Measurements from ENCODE around the gene MFSD2A.
"Not testable (repeated sequence)": the region's sequence is repeated elsewhere in the genome, so short reads cannot be mapped to it uniquely, and the experiment has no call there.

Gene MFSD2A

DNA sequence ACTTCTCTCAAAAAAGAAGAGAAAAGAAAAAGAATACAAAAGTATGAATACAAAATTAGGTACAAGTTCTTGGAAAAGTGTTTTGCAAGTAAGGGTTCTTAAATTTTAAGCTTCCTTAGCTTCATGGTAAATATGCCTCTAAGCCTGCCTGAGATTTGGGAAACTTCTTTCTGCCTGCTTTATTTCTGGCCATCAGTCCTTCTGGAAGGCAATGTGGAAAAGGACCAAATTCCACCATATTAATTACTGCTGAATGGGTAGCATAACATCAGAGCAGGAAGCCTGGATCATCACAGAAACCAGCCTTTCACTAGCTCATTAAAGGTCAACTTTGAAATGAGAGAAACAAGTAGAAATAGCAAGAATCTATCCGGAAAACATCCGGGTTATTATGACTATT, 46.5 kb downstream of the MFSD2A start:
- no peak for DNase-seq (ENCODE audit: low read depth in 3 of 3, low spot score in 1 of 3)

DNA sequence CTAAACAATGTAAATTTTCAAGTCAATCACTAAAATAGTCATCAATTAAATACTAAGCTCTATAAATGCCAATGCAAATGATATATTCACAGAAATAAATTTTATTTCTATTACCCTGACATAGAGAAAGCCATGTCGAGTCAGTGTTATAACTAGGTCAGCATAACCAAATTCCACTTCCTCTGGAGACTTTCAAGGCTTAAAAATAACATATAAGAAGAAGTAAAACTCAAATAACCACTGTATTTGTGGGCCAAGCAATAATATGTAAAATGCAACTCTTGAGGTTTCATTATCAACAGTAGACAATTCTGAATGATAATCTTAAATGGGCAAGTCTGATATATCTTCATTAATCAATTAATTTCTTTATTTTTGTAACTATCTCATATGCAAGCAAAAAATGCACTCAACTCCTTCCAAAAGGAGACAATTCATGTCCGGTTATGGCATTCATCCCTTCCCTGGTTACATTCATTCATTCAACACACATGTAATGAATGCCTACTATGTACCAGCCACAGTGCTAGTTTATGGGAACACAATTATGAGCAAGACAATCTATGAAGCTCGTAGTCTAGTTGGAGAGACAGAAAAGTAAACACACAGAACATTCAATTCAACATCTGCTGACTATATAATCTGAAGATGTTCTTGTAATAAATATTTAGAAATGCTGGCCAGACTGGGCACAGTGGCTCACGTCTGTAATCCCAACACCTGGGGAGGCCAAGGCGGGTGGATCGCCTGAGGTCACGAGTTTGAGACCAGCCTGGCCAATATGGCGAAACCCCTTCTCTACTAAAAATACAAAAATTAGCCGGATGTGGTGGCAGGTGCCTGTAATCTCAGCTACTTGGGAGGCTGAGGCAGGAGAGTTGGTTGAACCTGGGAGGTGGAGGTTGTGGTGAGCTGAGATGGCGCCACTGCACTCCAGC, 48.5 kb downstream of the MFSD2A start:
- no peak for DNase-seq (ENCODE audit: low read depth in 3 of 3, low spot score in 1 of 3)

DNA sequence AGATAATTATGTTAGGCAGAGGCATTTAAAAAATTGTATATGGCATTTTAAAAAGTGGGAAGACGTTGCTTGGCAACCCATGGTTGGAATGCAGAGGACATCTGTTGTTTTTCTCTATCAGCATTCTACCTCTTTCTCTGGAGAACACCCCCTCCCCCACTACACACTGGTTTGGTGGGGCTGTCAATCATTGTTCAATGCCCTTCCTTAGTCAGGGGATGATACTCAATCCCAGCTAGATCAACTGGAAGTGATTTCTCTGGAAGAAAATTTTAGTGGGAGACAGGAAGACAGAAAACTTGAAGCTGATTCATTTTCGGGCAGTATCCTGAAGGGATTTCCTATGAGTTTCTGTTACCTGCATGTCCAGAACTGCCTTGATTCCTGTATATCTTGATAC, 49.9 kb downstream of the MFSD2A start:
- DNase-seq (ENCODE audit: low read depth in 3 of 3, low spot score in 1 of 3) = no peak

DNA sequence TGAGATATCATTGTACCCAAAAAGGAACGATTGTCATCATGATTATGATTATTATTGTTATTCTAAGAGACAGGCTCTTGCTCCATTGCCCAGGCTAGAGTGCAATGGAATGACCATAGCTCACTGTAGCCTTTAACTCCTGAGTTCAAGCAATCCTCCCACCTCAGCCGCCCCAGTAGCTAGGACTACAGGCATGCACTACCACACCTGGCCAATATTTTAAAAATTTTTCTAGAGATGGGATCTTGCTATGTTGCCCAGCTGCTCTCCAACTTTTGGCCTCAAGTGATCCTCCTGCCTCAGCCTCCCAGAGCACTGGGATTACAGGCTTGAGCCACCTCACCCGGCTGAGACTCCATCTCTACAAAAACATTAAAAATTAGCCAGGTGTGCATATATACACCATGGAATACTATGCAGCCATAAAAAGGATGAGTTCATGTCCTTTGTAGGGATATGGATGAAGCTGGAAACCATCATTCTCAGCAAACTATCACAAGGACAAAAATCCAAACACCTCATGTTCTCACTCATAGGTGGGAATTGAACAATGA, 52.6 kb downstream of the MFSD2A start:
- not testable (repeated sequence) for DNase-seq (ENCODE audit: low read depth in 3 of 3, low spot score in 1 of 3)

DNA sequence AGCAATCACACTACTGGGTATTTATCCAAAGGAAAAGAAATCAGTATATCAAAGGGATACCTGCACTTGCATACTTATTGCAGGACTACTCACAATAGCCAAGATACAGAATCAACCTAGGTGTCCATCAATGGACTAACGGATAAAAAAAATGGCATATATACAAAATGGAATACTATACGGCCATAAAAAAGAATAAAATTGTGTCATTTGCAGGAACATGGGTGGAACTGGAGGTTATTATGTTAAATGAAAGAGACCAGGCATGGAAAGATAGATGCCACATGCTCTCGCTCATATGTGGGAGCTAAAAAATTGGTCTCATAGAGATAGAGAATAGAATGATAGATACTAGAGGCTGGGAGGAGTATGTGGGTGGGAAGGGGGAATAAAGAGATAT, 56.3 kb downstream of the MFSD2A start:
- DNase-seq (ENCODE audit: low read depth in 3 of 3, low spot score in 1 of 3) = no peak

DNA sequence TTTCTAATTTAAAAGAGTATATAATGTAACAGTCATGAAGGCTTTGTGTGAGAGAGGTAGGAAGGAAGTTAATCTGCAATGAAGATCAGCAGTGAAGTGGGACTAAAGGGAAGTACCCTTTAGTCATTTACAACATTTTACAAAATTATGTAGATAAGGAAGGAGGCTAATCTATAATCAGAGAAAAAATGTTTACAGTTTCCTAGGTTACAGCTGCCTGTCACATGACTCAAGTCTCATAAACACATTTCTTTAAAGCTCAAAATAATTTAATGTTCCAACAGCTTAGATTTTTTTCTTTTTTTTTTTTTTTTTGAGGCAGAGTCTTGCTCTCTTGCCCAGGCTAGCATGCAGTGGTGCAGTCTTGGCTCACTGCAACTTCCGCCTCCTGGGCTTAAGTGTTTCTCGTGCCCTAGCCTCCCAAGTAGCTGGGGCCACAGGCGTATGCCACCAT, 59.3 kb downstream of the MFSD2A start:
- no peak for DNase-seq (ENCODE audit: low read depth in 3 of 3, low spot score in 1 of 3)

DNA sequence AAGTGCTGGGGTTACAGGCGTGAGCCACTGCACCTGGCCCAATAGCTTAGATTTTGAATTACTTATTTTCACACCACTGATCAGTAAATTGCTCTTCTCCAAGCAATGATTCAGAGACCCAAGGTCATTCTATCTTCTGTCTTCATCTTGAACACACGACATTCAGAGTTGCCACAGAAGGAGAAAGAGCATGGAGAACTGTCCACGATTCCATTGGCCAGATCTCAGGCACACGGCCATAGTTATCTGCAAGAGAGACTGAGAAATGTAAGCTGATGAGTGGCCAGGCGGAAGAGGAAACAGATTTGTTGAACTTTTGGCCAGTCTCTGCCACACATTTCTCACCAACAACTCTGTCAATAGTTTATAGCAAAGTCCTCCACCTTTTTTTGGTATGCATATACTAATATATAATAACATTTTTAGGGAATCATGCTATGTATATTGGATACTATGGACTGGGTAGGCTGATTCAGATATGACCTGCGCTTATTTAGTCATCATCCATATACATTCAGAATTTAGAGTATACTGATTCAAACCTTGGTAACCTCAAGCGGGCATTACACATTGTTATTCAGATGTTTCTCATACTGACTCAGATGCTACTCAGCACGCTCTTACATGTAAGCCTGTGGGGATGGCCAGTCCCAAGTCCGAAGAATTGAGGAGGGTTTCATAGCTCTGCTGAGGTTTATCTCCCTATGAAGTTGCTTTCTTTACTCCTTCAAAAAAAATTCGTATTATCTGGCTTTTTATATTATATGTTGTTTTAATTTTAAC, 60.1 kb downstream of the MFSD2A start:
- DNase-seq (ENCODE audit: low read depth in 3 of 3, low spot score in 1 of 3) = no peak

DNA sequence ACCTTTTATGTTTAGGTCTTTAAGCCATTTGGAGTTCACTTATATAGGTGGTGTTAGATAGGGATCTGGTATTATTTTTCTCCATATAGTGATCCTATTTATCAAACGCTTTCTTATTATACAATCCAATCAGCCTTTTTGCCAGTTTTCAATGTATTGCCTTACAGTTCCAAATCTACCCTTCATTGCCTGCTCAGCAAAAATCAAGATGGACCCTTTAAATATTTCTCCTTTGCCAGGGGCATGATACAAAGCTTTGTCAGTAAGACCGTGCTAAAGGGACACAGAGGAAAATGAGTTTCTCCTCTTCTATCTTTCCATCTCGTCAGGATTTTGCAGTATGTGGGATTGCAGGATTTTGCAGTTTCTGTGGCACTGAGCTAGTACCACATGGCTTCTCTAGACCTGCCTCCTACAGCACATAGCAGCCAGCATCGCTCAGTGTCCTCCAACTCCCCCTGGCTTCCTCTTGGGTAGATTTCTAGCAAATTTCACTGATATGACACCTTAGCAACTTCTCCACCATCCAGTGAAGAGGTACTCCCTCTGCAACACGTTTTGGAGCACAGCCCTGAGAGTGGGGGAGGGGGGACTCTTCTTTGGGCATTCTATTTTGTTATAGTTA, 63.1 kb downstream of the MFSD2A start:
- no peak for DNase-seq (ENCODE audit: low read depth in 3 of 3, low spot score in 1 of 3)

All from stimulated activated CD4-positive, alpha-beta T cell treated with anti-CD3 and anti-CD28 coated beads, TNF-alpha, amount 100 ng/mL, for 1 hour (primary cell).